Ecto neural progenitor cell (in vitro differentiated cells): ENCODE data around the gene SPATA19.

ENCODE experiments used
- DNase-seq: peaks from one replicate; pipeline ENCODE4 v3.0.0-alpha.2; 2018; ENCODE audit warnings: low spot score

The SPATA19 gene

GRCh38 chr11:133845413-133845812, at the start of gene SPATA19:
TSS of gene SPATA19 (minus strand) at chr11:133845513. CDS start at chr11:133845446, 67 bp downstream.
- no peak for DNase-seq

- DNase-seq, result no peak
Observed at GRCh38 chr11:133895061-133895479, 49.8 kb upstream of the SPATA19 start.

- DNase-seq, result no peak
Observed at GRCh38 chr11:133893381-133893780, 48.1 kb upstream of the SPATA19 start.

GRCh38 chr11:133892584-133893380, 47.5 kb upstream of the SPATA19 start:
- no peak for DNase-seq

- peak; percentile 39 for DNase-seq
Observed at GRCh38 chr11:133892126-133892525, 46.8 kb upstream of the SPATA19 start.

- DNase-seq, result no peak
Observed at GRCh38 chr11:133889893-133890292, 44.6 kb upstream of the SPATA19 start.

GRCh38 chr11:133889188-133889587, 43.9 kb upstream of the SPATA19 start:
- no peak for DNase-seq

- peak; percentile 13 for DNase-seq
Observed at GRCh38 chr11:133887692-133888332, 42.5 kb upstream of the SPATA19 start.

- DNase-seq, result peak; percentile 19
Observed at GRCh38 chr11:133886029-133886428, 40.7 kb upstream of the SPATA19 start.

GRCh38 chr11:133872160-133872559, 26.8 kb upstream of the SPATA19 start:
- no peak for DNase-seq

- DNase-seq, result no peak
Observed at GRCh38 chr11:133867456-133867855, 22.1 kb upstream of the SPATA19 start.

GRCh38 chr11:133865466-133865865, 20.2 kb upstream of the SPATA19 start:
- no peak for DNase-seq

- DNase-seq, result no peak
Observed at GRCh38 chr11:133864756-133865155, 19.4 kb upstream of the SPATA19 start.

- no peak for DNase-seq
Observed at GRCh38 chr11:133860151-133860550, 14.8 kb upstream of the SPATA19 start.

- peak; percentile 65 for DNase-seq
Observed at GRCh38 chr11:133854330-133854960, 9.1 kb upstream of the SPATA19 start.

- DNase-seq, result peak; percentile 22
Observed at GRCh38 chr11:133844217-133844616, 1.1 kb downstream of the SPATA19 start.

- peak; percentile 42 for DNase-seq
Observed at GRCh38 chr11:133843454-133843987, 1.8 kb downstream of the SPATA19 start.

- peak; percentile 20 for DNase-seq
Observed at GRCh38 chr11:133842730-133843129, 2.6 kb downstream of the SPATA19 start.

- DNase-seq, result peak; percentile 41
Observed at GRCh38 chr11:133842053-133842452, 3.3 kb downstream of the SPATA19 start.

GRCh38 chr11:133841279-133842043, 3.9 kb downstream of the SPATA19 start:
- peak; percentile 30 for DNase-seq

- peak; percentile 37 for DNase-seq
Observed at GRCh38 chr11:133840479-133840941, 4.8 kb downstream of the SPATA19 start.
